OCI-LY3 (cell line): ENCODE results near the gene DYNLT3.

ENCODE experiments used
- EZH2phosphoT487 ChIP-seq: fragments of 200-600 bp; shearing (Covaris generic); IDR thresholded peaks from 2 replicates; pipeline ENCODE4 v1.6.1; 2018; ENCODE audit warnings: antibody characterized with exemption, mixed run types, low read depth
- TF ChIP-seq, protein P1 (sequence below): fragments of 200-600, 300-600 bp; sonication (generic); IDR thresholded peaks from 2 replicates; pipeline ENCODE4 v1.5.1; 2014; ENCODE audit warnings: antibody characterized with exemption, low read length, low read depth

DNA sequence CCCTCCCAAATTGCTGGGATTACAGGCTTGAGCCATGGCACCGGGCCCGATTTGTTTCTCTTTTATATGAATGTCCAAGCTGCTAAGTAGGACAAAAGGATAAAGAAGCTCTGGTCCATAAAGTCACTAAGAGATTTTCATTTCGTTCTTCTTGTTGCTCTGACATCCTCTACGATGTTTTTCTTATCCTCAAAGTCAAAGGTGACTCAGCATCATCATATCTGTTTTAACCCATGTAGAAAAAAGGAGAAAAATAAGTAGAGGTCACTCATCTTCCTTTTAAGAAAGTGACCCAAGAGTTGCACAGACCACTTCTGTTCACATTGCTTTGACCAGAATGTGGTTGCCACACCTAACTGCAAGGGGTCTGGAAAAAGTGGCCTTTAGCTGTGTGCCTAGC lies 29.3 kb upstream of the DYNLT3 start:
- TF ChIP-seq, protein P1, sequence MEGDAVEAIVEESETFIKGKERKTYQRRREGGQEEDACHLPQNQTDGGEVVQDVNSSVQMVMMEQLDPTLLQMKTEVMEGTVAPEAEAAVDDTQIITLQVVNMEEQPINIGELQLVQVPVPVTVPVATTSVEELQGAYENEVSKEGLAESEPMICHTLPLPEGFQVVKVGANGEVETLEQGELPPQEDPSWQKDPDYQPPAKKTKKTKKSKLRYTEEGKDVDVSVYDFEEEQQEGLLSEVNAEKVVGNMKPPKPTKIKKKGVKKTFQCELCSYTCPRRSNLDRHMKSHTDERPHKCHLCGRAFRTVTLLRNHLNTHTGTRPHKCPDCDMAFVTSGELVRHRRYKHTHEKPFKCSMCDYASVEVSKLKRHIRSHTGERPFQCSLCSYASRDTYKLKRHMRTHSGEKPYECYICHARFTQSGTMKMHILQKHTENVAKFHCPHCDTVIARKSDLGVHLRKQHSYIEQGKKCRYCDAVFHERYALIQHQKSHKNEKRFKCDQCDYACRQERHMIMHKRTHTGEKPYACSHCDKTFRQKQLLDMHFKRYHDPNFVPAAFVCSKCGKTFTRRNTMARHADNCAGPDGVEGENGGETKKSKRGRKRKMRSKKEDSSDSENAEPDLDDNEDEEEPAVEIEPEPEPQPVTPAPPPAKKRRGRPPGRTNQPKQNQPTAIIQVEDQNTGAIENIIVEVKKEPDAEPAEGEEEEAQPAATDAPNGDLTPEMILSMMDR, result no peak
- no peak for TF ChIP-seq EZH2phosphoT487
